ENCODE measurements around the gene DTX2.
"Not testable (repeated sequence)": the region's sequence is repeated elsewhere in the genome, so short reads cannot be mapped to it uniquely, and the experiment has no call there.

The DTX2 gene

DNA sequence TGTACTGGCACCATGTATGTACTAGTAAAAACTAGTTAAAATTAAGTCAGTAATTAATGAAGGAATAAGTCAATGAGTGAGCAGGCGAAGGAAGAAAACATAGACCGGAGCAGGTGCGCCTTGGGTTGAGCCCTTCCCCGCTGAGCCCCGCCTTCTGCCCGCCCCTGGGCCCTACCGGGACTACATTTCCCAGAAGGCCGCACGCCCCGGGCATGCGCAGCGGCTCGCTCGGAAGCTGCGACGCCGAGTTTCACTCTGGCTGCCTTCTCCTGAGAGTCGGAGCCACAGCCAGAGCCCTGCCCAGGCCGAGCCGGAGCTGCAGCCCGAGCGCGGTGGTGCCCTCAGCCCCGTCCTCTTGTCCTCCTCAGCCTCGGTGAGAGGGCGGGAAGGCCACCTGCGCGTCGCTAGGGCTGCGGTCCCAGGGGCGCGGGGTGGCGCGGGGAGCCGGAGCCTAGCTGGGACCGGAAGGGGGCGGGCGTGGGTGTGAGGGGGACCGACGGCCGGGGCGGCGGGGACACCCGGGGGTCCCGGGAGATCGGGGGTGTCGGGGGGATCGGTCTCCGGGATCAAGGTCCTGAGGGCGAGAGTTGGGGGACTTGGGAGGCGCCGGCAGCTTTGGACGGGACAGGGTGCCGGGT lies at the start of gene DTX2:
Gene DTX2, plus strand, starts transcription at position 246 of the 638 bp plus-strand sequence. CDS start 18,801 bp downstream, outside the sequence.
- DNase-seq, result peak; percentile 41 to 58

DNA sequence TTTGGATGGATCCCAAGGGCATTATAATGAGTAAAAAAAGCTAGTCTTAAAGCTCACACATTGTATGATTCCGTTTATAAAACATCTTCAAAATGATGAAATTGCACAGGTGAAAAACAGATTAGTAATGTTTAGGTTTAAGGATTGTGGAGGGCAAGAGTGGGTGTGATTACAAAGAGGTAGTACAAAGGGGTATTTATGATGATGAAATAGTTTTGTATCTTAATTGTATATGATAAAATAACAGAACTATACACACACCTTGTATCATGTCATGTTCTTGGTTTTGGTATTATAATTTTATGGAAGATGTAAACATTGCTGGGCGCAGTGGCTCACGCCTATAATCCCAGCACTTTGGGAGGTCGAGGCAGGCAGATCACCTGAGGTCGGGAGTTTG lies 49.3 kb upstream of the DTX2 start:
- DNase-seq, result no peak

DNA sequence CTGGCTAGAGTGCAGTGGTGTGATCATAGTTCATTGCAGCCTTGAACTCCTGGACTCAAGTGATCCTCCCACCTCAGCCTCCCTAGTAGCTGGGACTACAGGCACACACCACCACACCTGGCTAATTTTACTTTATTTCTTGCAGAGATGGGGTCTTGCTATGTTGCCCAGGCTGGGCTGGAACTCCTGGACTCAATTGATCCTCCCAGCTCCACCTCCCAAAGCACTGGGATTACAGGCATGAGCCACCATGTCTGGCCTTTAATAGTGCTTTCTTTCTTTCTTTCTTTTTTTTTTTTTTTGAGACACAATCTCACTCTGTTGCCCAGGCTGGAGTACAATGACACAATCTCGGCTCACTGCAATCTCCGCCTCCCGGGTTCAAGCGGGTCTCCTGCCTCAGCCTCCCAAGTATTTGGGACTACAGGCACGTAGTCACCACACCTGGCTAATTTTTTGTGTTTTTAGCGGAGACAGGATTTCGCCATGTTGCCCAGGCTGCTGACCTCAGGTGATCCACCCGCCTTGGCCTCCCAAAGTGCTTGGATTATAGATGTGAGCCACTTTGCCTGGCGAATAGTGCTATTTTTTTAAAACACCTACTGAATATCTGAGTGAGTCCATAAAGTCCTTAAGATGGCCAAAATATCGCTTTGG lies 43.7 kb upstream of the DTX2 start:
- not testable (repeated sequence) for DNase-seq

DNA sequence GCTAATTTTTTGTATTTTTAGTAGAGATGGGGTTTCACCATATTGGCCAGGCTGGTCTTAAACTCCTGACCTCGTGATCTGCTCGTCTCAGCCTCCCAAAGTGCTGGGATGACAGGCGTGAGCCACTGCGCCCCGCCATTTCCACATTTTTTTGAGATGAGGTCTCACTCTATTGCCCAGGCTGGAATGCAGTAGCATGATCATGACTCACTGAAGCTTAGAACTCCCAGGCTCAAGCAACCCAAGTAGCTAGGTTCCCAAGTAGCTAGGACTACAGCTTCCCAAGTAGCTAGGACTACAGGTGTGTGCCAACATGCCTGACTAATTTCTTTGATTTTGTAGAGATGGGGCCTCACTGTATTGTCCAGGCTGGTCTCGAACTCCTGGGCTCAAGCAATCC lies 40.4 kb upstream of the DTX2 start:
- not testable (repeated sequence) for DNase-seq

DNA sequence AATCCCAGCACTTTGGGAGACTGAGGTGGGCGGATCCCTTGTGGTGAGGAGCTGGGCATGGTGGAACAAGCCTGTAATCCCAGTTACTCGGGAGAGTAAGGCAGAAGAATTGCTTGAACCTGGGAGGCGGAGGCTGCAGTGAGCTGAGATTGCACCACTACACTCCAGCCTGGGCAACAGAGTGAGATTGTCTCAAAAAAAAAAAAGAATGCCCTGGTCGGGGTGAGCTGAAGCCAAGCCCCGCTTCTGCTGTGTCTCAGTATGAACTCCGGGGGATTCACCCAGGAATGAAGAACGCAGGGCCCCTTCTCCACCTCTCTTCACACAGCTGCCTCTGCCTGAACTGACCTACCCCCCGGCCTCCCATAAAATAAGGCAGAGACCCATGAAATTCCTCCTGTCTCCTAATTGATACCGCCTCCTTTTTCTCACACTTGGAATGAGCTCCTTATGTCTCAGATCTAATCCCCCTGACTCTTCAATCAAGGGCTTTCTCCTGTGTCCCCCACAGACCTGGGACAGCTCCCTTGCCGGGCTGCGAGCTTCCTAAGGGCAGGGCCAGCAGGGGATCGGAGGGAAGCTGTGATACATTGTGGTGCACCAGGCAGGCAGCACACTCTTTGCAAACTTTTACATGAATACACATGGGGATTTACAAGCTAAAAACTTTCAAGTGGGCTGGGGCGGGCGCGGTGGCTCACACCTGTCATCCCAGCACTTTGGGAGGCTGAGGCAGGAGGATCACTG lies 37.7 kb upstream of the DTX2 start:
- DNase-seq, result no peak

DNA sequence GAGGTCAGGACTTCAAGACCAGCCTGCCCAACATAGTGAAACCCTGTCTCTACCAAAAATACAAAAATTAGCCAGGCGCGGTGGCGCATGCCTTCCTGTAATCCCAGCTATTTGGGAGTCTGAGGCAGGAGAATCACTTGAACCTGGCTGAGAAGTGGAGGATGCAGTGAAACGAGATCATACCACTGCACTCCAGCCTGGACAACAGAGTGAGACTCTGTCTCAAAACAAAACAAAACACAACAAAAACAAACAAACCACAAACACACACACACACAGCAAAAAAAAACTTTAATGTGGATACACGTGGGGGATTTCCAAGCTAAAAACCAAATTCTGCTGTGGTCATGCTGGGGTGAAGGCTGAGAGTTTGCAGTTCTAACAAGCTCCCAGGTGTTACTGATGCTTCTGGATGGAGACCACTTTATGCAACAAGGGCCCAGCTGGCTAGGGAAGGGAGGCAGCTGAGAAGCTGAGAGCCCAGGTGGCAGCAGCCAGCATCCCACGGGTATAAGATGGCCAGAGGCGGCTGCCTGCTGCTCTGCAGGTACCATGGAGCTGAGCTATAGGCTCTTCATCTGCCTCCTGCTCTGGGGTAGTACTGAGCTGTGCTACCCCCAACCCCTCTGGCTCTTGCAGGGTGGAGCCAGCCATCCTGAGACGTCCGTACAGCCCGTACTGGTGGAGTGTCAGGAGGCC lies 36.9 kb upstream of the DTX2 start, which contains the start of gene ZP3:
Gene ZP3, plus strand, starts transcription at position 538 of the 699 bp plus-strand sequence. Its CDS starts 15 bp downstream, at position 553.
- no peak for DNase-seq

DNA sequence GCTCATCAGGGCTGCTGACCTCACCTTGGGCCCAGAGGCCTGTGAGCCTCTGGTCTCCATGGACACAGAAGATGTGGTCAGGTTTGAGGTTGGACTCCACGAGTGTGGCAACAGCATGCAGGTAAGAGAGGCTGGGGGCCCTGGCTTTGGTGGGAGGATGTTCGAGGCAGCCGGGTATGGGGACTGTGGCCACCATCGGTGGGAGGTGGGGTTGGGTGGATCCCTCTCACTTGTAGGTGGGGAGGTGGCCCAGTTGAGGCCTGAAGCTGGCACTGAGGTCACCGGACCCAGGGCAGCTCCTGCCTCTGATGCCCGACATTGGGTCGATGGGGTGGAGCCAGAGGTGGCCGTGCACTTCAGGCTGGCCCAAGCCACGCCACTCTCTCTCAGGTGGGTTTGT lies 36.4 kb upstream of the DTX2 start:
- DNase-seq, result no peak

DNA sequence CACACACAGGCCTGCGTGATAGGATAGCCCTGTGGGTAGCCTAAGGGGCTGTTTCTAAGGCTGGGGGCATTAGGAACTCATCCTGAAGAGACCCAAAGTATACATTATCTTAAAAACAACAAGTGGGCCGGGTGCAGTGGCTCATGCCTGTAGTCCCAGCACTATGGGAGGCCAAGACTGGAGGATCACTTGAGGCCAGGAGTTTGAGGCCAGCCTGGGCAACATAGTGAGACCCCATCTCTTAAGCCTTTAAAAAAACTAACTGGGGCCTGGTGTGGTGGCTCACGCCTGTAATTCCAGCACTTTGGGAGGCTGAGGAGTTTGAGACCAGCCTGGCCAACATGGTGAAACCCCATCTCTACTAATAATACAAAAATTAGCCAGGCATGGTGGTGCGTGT lies 36.0 kb upstream of the DTX2 start:
- not testable (repeated sequence) for DNase-seq

DNA sequence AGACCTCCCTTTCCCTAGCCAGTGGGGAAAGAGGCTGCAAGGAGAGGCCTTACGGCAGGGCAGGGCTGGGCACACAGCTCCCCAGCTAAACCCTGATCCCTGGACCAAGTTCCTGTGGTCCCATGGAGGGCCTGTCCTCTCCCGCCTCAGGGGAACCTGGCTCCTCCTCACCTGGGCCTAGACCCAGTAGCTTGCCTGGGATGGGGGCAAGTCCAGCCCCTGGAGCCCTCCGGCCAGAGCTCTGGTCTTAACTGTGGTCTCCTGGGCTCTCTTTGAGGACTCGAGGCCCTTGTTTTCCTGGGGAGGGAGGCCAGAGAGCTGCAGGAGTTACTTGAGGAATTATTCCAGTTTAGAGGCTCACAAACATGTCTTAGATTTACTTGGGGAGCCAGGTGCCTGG lies 35.3 kb upstream of the DTX2 start:
- DNase-seq, result no peak

DNA sequence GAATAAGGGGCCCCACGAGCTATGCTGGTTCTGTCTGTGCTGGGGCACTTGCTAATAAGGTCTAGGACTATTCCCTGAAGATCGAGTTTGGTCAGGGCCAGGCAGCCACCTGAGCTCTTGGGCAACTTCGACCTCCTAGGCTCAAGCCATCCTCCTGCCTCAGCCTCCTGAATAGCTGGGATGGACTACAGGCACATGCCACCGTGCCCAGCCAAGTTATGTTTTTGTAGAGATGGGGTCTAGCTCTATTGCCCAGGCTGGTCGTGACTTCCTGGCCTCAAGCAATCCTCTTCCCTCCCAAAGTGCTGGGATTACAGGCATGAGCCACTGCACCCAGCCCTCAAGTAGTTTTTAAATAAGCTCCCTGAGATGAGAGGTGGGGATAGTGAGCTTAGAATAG lies 33.9 kb upstream of the DTX2 start:
- DNase-seq, result no peak

DNA sequence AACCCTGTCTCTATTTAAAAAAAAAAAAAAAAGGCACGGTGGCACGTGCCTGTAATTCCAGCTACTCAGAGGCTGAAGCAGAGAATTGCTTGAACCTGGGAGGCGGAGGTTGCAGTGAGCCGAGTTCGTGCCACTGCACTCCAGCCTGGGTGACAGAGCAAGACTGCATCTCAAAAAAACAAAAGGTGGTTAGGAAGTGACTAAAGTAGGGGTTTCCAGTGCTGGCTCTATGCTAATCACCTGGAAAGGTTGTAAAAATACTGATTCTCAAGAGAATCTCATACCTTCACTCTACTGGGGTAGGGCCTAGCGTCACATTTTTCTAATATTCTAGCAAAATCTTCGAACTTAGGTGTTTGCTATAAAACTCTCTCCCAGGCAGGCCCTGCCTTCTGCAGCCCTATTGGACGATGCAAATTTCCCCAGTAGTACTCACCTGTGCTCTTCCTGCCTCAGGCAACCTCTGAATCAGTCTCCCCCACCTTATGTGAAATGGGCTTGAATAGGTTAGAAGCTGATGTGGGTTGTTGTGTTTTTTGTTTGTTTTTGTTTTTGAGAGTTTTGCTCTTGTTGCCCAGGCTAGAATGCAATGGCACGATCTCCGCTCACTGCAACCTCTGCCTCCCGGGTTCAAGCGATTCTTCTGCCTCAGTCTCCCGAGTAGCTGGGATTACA lies 33.2 kb upstream of the DTX2 start:
- no peak for DNase-seq

DNA sequence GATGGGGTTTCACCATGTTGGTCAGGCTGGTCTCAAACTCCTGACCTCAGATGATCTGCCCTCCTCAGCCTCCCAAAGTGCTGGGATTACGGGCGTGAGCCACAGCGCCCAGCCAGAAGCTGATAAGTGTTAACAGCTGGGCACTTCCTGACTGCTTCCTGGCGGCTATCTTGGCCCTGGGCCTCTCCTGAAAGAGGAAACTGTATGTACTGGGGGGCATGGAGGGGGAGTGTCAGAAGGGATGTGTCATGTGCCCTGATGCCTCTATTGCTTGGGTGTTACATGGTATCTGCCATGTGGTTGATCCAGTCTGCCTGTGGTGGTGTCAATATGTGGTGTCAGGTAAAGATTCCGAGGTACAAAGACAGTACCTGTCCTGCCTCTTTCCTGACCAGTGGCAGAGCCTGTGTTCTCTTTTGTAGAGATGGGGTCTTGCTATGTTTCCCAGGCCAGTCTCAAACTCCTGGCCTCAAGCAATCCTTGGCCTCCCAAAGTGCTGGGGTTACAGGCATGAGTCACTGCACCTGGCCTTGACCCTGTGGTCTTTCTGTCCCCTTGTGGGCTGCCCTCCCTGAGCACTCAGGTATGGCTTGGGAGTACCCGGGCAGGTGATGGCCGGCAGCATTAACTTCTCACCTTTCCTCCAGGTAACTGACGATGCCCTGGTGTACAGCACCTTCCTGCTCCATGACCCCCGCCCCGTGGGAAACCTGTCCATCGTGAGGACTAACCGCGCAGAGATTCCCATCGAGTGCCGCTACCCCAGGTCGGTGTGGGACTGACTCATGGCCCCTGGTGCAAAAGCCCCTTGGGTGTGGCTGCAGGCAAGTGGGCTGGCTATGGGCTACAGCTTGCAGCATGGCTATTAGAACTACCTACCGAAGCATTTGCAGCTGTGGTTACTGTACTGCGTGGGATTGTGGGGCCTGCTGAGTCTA lies 32.4 kb upstream of the DTX2 start:
- DNase-seq, result no peak

DNA sequence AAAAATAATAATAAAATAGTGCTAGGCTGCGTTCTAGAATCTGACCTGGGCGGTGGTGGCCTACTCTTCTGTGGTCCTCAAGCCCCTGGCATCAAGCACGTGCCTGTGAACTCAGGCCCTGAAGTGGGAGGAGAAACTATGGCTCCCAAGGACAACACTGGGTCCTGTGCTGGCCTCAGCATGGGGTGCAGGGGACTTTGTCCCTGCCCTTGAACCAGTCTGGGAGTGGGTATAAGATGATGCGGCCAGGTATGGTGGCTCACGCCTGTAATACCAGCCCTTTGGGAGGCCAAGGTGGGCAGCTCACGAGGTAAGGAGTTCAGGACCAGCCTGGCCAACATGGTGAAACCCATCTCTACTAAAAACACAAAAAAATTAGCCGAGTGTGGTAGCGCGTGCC lies 31.3 kb upstream of the DTX2 start:
- DNase-seq, result no peak

DNA sequence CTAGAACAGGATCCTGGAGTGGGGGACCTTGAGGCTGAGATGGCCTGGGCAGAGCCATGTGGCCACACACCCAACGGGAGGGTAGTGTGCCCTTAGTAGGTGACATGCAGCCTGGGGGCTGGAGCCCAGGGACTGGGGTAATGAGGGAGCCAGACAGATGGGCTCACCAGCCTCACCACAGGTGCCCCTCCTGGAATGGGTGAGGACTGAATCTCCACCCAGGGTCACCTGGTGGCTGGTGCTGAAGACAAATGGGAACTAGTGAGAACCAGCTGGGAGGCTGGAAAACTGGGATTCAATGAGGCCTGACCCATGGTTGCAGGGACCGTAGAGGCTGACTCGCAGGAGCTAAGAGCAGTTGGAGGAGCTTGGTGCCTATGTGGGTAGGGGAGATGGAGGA lies 30.7 kb upstream of the DTX2 start:
- DNase-seq, result no peak

DNA sequence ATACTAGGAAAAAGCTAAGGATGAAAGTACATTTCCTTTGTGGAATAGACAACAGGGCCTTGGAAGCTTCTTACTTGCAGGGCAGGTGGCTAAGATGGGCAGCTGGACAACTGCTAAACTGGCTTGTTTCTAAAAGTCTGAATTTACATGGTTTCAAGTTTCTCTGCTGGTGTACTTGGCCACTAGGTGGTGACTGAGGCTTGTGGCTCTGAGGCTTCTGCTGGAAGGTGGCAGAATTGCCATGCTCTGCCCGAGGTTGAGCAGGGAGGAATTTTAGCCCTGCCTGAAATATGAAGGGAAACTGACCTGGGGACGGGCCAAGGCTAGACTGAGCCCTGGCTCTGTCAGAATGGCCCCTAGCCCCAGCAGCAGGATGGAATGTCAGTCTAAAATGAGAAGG lies 23.6 kb upstream of the DTX2 start:
- peak; percentile 48 to 59 for DNase-seq

DNA sequence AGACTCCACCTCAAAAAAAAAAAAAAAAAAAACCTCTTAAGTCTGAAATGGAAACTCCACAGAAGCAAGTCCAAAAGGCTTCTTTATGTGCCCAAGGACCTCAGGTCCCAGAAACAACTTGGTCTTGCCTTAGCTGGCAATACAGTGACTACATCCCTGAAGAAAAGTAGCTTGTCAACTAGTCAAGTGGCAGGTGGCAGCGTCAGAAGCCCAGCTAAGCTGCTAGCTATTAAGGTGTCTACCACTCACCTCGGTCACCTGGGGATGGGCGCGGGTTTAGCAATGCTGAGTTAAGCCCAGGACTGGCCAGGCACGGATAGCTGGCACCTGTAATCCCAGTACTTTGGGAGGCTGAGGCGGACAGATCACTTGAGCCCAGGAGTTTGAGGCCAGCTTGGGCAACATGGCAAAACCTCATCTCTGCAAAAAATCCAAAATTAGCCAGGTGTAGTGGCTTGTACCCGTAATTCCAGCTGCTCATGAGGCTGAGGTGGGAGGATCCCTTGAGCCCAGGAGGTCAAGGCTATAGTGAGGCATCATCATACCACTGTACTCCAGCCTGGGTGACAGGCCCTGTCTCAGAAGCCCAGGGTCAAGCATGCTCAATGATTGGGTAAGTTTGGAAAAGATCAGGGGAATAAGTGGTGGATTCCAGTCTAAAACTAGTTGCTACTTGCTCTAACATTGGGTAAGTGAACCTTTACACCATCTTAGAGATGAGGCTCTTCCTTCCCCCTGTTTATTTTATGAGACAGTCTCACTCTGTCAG lies 22.2 kb upstream of the DTX2 start:
- DNase-seq, result not testable (repeated sequence)

DNA sequence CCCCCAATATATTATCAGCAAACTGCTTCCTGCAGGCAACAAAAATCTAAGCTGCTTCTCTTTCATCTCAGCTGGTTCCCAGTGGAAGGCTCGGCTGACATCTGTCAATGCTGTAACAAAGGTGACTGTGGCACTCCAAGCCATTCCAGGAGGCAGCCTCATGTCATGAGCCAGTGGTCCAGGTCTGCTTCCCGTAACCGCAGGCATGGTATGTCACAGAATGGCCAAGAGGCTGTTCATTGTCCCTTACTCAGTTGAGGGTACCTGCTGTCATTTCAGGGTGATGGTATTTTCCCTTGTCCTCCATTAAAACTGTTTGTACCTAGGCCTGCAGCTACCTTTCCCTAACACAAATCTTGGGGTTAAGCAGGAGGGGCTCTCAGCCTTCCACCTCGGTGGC lies 21.1 kb upstream of the DTX2 start:
- not testable (repeated sequence) for DNase-seq

DNA sequence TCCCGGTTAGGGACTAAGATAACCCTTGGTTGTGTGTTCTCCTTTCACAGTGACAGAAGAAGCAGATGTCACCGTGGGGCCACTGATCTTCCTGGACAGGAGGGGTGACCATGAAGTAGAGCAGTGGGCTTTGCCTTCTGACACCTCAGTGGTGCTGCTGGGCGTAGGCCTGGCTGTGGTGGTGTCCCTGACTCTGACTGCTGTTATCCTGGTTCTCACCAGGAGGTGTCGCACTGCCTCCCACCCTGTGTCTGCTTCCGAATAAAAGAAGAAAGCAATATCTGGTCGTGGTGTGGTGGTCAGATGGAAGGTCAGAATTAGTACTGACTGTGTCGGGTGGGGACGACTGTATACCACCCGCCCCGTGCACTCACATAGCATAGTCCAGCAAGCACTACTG lies 19.7 kb upstream of the DTX2 start:
- not testable (repeated sequence) for DNase-seq

DNA sequence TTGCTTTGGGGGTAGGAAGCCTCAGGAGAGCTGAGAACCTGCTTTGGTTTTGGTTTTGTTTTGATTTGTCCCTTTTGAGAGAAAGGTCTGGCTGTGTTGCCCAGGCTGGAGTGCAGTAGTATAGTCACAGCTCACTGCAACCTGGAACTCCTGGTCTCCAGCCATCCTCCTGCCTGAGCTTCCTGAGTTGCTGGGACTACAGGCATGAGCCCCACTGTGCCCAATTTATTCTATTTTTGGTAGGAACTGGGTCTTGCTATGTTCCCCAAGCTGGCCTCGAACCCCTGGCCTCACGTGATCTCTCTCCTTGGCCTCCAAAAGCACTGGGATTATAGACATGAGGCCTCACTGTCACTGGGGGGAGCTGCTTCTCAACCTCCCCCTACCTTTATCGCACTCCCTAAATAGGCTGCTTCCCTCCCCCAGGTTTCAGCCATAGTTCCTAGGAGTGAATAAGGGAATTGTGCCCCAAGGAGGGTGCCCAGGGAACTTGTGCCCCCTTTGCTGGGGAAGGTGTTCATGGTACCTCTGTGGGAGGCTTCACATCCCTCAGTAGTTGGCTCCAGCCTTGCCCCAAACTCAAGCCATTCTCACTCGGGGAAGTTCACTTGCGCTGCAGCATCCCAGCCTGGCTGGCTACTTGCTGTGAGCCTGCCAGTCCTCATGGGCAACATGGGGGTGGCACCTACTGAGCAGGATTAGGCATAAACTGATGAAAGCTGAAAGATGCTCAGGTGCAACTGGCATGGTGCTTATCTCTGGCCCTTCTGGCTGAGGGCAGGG lies 18.7 kb upstream of the DTX2 start:
- DNase-seq, result not testable (repeated sequence)

DNA sequence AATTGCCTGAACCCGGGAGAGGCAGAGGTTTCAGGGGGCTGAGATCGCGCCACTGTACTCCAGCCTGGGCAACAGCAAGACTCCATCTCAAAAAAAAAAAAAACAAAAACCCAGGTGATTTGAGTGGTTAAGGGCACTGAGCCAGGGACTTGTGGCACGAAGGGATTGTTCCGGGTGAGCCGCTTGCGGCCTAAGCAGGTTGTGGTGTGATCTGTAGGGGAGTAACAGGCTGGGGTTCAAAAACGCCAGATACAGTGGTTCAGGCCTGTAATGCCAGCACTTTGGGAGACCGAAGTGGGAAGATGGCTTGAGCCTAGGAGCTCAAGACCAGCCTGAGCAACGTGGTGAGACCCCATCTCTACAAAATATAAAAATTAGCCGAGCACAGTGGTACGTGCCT lies 17.7 kb upstream of the DTX2 start:
- peak in 1 of 2 donors; percentile 4 for DNase-seq
